ENCODE measurements around the gene RAB5B.
A peak's percentile ranks its signal among the peaks of the same experiment; 100 is the strongest.
"Not testable (repeated sequence)": the region's sequence is repeated elsewhere in the genome, so short reads cannot be mapped to it uniquely, and the experiment has no call there.

RAB5B gene

GRCh38 chr12:55982319-55982936, 8.6 kb downstream of the RAB5B start:
- TF ChIP-seq, protein P1, sequence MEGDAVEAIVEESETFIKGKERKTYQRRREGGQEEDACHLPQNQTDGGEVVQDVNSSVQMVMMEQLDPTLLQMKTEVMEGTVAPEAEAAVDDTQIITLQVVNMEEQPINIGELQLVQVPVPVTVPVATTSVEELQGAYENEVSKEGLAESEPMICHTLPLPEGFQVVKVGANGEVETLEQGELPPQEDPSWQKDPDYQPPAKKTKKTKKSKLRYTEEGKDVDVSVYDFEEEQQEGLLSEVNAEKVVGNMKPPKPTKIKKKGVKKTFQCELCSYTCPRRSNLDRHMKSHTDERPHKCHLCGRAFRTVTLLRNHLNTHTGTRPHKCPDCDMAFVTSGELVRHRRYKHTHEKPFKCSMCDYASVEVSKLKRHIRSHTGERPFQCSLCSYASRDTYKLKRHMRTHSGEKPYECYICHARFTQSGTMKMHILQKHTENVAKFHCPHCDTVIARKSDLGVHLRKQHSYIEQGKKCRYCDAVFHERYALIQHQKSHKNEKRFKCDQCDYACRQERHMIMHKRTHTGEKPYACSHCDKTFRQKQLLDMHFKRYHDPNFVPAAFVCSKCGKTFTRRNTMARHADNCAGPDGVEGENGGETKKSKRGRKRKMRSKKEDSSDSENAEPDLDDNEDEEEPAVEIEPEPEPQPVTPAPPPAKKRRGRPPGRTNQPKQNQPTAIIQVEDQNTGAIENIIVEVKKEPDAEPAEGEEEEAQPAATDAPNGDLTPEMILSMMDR (IDR thresholded peaks at IDR 0.05; ENCODE audit: low read length, missing control alignments) = no peak
- DNase-seq (ENCODE audit: low read depth) = peak; percentile 82
- no peak overlapping the region for H3K4me3 ChIP-seq (replicated peaks; ENCODE audit: low read depth, low read length)

GRCh38 chr12:55983232-55983842, 9.5 kb downstream of the RAB5B start:
- no peak for DNase-seq (ENCODE audit: low read depth)
- TF ChIP-seq, protein P1 (IDR thresholded peaks at IDR 0.05; ENCODE audit: low read length, missing control alignments) = no peak
- H3K4me3 ChIP-seq (replicated peaks; ENCODE audit: low read depth, low read length) = no peak overlapping the region

DNA sequence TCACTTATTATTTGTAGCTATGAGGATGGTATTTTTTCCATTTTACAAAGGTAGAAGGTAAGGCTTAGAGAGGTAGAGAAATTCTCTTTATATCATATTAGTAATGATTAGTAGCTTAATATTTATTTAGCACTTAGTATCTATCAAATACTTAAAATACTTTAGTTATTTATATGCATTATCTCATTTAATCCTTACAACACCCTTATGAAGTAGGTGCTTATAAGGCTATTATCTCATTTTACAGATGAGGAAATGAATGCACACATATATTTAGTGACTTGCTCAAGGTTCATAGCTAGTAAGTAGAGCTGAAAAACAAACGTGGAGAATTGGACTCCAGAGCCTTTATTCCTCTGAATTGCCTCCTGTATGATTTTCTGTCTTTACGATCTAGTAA, 11.0 kb downstream of the RAB5B start:
- TF ChIP-seq, protein P1 (IDR thresholded peaks at IDR 0.05; ENCODE audit: low read length, missing control alignments) = no peak
- DNase-seq (ENCODE audit: low read depth) = no peak
- no peak overlapping the region for H3K4me3 ChIP-seq (replicated peaks; ENCODE audit: low read depth, low read length)

DNA sequence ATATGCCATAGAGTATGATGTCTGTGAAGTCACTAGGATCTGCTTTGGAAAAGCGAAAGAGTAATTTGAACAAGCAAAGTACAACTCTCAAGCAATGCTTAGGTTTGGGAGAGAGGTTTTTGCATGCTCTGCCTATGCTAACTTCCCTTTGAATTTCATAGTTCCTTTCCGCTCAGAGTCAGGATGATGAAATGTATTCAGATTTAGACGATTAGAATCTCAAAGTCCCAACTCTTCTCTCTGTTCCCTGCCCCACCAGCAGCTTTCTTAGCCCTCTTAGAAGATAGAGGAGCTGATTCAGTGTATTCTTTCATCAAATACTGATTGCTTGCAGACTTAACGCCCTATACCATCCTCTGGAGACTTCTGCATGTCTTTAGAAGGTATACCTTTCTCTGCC, 11.5 kb downstream of the RAB5B start:
- H3K4me3 ChIP-seq (replicated peaks; ENCODE audit: low read depth, low read length) = no peak overlapping the region
- no peak for DNase-seq (ENCODE audit: low read depth)
- TF ChIP-seq, protein P1 (IDR thresholded peaks at IDR 0.05; ENCODE audit: low read length, missing control alignments) = no peak

DNA sequence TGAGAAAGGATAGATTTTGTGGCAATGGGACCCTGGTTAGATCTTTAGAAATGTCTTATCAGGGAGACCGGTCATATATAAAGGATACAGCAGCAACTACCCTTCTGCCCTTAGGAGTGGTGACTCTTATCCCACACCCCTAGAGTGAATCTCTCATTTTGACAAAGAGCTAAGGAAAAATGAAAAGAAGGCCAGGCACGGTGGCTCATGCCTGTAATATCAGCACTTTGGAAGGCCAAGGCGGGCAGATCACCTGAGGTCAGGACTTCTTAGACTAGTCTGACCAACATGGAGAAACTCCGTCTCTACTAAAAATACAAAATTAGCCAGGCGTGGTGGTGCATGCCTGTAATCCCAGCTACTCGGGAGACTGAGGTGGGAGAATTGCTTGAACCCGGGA, 12.1 kb downstream of the RAB5B start:
- not testable (repeated sequence) for H3K4me3 ChIP-seq (replicated peaks; ENCODE audit: low read depth, low read length)

GRCh38 chr12:55991110-55991509, 17.2 kb downstream of the RAB5B start:
- no peak overlapping the region for H3K4me3 ChIP-seq (replicated peaks; ENCODE audit: low read depth, low read length)
- TF ChIP-seq, protein P1 (IDR thresholded peaks at IDR 0.05; ENCODE audit: low read length, missing control alignments) = no peak
- no peak for DNase-seq (ENCODE audit: low read depth)

More for the DNA sequence above, 12.1 kb downstream of the RAB5B start:
- DNase-seq (ENCODE audit: low read depth) = not testable (repeated sequence)

DNA sequence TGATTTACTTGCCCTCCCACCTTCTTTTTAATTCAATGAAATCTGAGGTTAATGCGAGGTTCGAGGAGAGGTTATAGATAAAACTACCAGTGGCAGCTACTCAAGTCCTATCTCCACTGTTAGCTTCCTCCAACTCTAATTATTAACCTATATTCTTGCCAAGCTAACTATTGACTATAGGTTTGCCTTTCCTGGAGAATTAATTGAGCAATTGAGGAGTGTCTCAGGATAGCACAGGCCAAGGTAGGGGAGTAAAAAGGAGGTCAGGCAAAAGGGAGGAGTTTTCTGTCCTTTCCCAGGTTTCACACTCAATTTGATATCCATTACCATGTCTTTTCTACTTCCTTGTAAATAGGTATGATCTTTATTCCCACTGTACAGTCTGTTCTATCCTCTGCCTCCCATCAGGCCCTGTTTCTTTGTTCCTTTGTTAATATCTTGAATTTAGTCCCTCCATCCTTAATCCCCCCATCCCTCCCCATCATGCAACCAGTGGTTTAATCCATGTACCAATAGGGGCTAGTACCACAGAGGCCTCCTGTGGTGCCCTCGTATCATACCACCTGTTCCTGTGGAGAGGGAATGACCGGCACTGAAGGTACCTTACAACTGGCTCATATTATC, 19.5 kb downstream of the RAB5B start:
- TF ChIP-seq, protein P1 (IDR thresholded peaks at IDR 0.05; ENCODE audit: low read length, missing control alignments) = no peak
- no peak overlapping the region for H3K4me3 ChIP-seq (replicated peaks; ENCODE audit: low read depth, low read length)
- no peak for DNase-seq (ENCODE audit: low read depth)
